IPS-20b (cell line): ENCODE results near the gene CCDC138.

ENCODE experiments used
- H3K27ac ChIP-seq: one replicate; pipeline ENCODE4 v1.5.1; 2013; ENCODE audit warnings: low read length
- H3K27me3 ChIP-seq: 2 replicates; pipeline ENCODE4 v1.6.1; 2013; ENCODE audit warnings: mild to moderate bottlenecking, low read length, inconsistent platforms; ENCODE audit not compliant: insufficient read depth
- H3K36me3 ChIP-seq: 2 replicates; pipeline ENCODE4 v1.6.1; 2013; ENCODE audit warnings: low read depth, mild to moderate bottlenecking, inconsistent platforms, low read length, moderate library complexity; ENCODE audit not compliant: insufficient read depth
- H3K4me1 ChIP-seq: 2 replicates; pipeline ENCODE4 v1.6.1; 2013; ENCODE audit warnings: mild to moderate bottlenecking, control low read depth, inconsistent platforms, low read length, moderate library complexity; ENCODE audit not compliant: insufficient read depth
- H3K4me3 ChIP-seq: 2 replicates; pipeline ENCODE4 v1.5.1; 2013; ENCODE audit warnings: mild to moderate bottlenecking, low read length, inconsistent platforms
- H3K9ac ChIP-seq: 2 replicates; pipeline ENCODE4 v1.6.1; 2013; ENCODE audit warnings: low read depth, mild to moderate bottlenecking, inconsistent platforms, low read length, moderate library complexity
- H3K9me3 ChIP-seq: 2 replicates; pipeline ENCODE4 v1.6.1; 2013; ENCODE audit warnings: mild to moderate bottlenecking, low read depth, low read length, inconsistent platforms; ENCODE audit not compliant: insufficient read depth

The CCDC138 gene

GRCh38 chr2:108916122-108916795 lies 129.7 kb downstream of the CCDC138 start:
- no peak overlapping the region for H3K4me3 ChIP-seq
- H3K36me3 ChIP-seq = no peaks in the 10 kb centered on the region
- no peaks in the 10 kb centered on the region for H3K9me3 ChIP-seq
- H3K4me1 ChIP-seq = no peaks in the 10 kb centered on the region
- no peak overlapping the region for H3K9ac ChIP-seq
- H3K27me3 ChIP-seq = no peaks in the 10 kb centered on the region
- H3K27ac ChIP-seq = no peak overlapping the region

- Histone ChIP-seq H3K4me3 (no peak overlapping the region), H3K9ac (no peak overlapping the region)
Observed at GRCh38 chr2:108916796-108917421, 130.3 kb downstream of the CCDC138 start.

GRCh38 chr2:108917526-108917925 lies 131.0 kb downstream of the CCDC138 start:
- H3K9ac ChIP-seq = no peak overlapping the region
- H3K36me3 ChIP-seq = no peaks in the 10 kb centered on the region
- no peaks in the 10 kb centered on the region for H3K4me1 ChIP-seq
- H3K27ac ChIP-seq = no peak overlapping the region
- no peak overlapping the region for H3K4me3 ChIP-seq
- H3K9me3 ChIP-seq = no peaks in the 10 kb centered on the region
- no peaks in the 10 kb centered on the region for H3K27me3 ChIP-seq

More at GRCh38 chr2:108916796-108917421, 130.3 kb downstream of the CCDC138 start:
- Histone ChIP-seq H3K27me3 (no peaks in the 10 kb centered on the region), H3K4me1 (no peaks in the 10 kb centered on the region), H3K27ac (no peak overlapping the region), H3K36me3 (no peaks in the 10 kb centered on the region), H3K9me3 (no peaks in the 10 kb centered on the region)

GRCh38 chr2:108918156-108918874 lies 131.7 kb downstream of the CCDC138 start:
- Histone ChIP-seq H3K9ac (no peak overlapping the region), H3K4me1 (no peaks in the 10 kb centered on the region), H3K9me3 (no peaks in the 10 kb centered on the region), H3K27ac (no peak overlapping the region), H3K27me3 (no peaks in the 10 kb centered on the region; the same call in 1 of the 2 replicates), H3K36me3 (no peaks in the 10 kb centered on the region), H3K4me3 (no peak overlapping the region)

- Histone ChIP-seq H3K36me3 (no peaks in the 10 kb centered on the region), H3K27ac (no peak overlapping the region), H3K9ac (no peak overlapping the region), H3K4me1 (no peaks in the 10 kb centered on the region), H3K27me3 (no peaks in the 10 kb centered on the region; the same call in 1 of the 2 replicates), H3K4me3 (no peak overlapping the region), H3K9me3 (no peaks in the 10 kb centered on the region)
Observed at GRCh38 chr2:108918941-108919341, 132.4 kb downstream of the CCDC138 start.

GRCh38 chr2:108919571-108920373 lies 133.2 kb downstream of the CCDC138 start:
- Histone ChIP-seq H3K4me1 (no peaks in the 10 kb centered on the region), H3K27ac (no peak overlapping the region), H3K9me3 (no peaks in the 10 kb centered on the region), H3K27me3 (no peaks in the 10 kb centered on the region; the same call in 1 of the 2 replicates), H3K9ac (no peak overlapping the region), H3K36me3 (no peaks in the 10 kb centered on the region), H3K4me3 (no peak overlapping the region)

- H3K4me3 ChIP-seq = no peak overlapping the region
- H3K27ac ChIP-seq = no peak overlapping the region
- H3K9me3 ChIP-seq = no peaks in the 10 kb centered on the region
- no peaks in the 10 kb centered on the region for H3K4me1 ChIP-seq
- H3K36me3 ChIP-seq = no peaks in the 10 kb centered on the region
- no peak overlapping the region for H3K9ac ChIP-seq
- no peaks in the 10 kb centered on the region; the same call in 1 of the 2 replicates for H3K27me3 ChIP-seq
Observed at GRCh38 chr2:108920686-108921085, 134.1 kb downstream of the CCDC138 start.

- no peaks in the 10 kb centered on the region for H3K9me3 ChIP-seq
- no peak overlapping the region for H3K4me3 ChIP-seq
- H3K9ac ChIP-seq = no peak overlapping the region
- H3K4me1 ChIP-seq = no peaks in the 10 kb centered on the region
- H3K36me3 ChIP-seq = no peaks in the 10 kb centered on the region
- no peak overlapping the region for H3K27ac ChIP-seq
- no peaks in the 10 kb centered on the region; the same call in 1 of the 2 replicates for H3K27me3 ChIP-seq
Observed at GRCh38 chr2:108921096-108922030, 134.8 kb downstream of the CCDC138 start.

GRCh38 chr2:108922141-108922915 lies 135.8 kb downstream of the CCDC138 start:
- Histone ChIP-seq H3K4me3 (no peak overlapping the region), H3K27ac (no peak overlapping the region), H3K36me3 (no peaks in the 10 kb centered on the region), H3K9me3 (no peaks in the 10 kb centered on the region), H3K9ac (no peak overlapping the region), H3K4me1 (no peaks in the 10 kb centered on the region), H3K27me3 (no peaks in the 10 kb centered on the region; the same call in 1 of the 2 replicates)

GRCh38 chr2:108923019-108923700 lies 136.6 kb downstream of the CCDC138 start:
- H3K9ac ChIP-seq = no peak overlapping the region
- no peaks in the 10 kb centered on the region for H3K36me3 ChIP-seq
- no peaks in the 10 kb centered on the region for H3K4me1 ChIP-seq
- H3K9me3 ChIP-seq = no peaks in the 10 kb centered on the region
- H3K27me3 ChIP-seq = no peaks in the 10 kb centered on the region; the same call in 1 of the 2 replicates
- no peak overlapping the region for H3K4me3 ChIP-seq
- H3K27ac ChIP-seq = no peak overlapping the region
